OCI-LY1 (cell line): Measurements from ENCODE around the gene CCDC102A.

Experiments used
- H2AFZ ChIP-seq: fragments of 200-600 bp; sonication (generic), shearing (Covaris generic); 2 replicates; pipeline ENCODE4 v1.6.0; 2014; ENCODE audit warnings: antibody characterized with exemption, mild to moderate bottlenecking, low read length
- H3F3A ChIP-seq: fragments of 200-600 bp; sonication (generic), shearing (Covaris generic); 2 replicates; pipeline ENCODE4 v1.6.0; 2014; ENCODE audit warnings: mild to moderate bottlenecking, antibody characterized with exemption, low read length, moderate library complexity; ENCODE audit not compliant: insufficient read depth
- H3K27ac ChIP-seq: fragments of 200-600 bp; sonication (generic); 2 replicates; pipeline ENCODE4 v1.5.1; 2014; ENCODE audit warnings: low read length, mixed run types, mild to moderate bottlenecking, low read depth; ENCODE audit not compliant: poor library complexity, severe bottlenecking
- H3K27me3 ChIP-seq: fragments of 200-600 bp; sonication (generic); 2 replicates; pipeline ENCODE4 v1.6.0; 2014; ENCODE audit warnings: antibody characterized with exemption, mild to moderate bottlenecking, low read length, moderate library complexity; ENCODE audit not compliant: insufficient read depth
- H3K36me3 ChIP-seq: fragments of 200-600 bp; sonication (generic); 2 replicates; pipeline ENCODE4 v1.6.1; 2014; ENCODE audit warnings: mild to moderate bottlenecking, antibody characterized with exemption, low read length, moderate library complexity, mixed read lengths; ENCODE audit not compliant: insufficient read depth
- H3K4me1 ChIP-seq: fragments of 200-600 bp; sonication (generic); 2 replicates; pipeline ENCODE4 v1.5.1; 2014; ENCODE audit warnings: mild to moderate bottlenecking, low read length, moderate library complexity; ENCODE audit not compliant: insufficient read depth, severe bottlenecking
- H3K4me2 ChIP-seq: fragments of 200-600 bp; sonication (generic), shearing (Covaris generic); 2 replicates; pipeline ENCODE4 v1.6.1; 2014; ENCODE audit warnings: low read length
- H3K4me3 ChIP-seq: fragments of 200-600 bp; sonication (generic); 2 replicates; pipeline ENCODE4 v1.5.1; 2014; ENCODE audit warnings: low read length, low read depth, mild to moderate bottlenecking, mixed read lengths; ENCODE audit not compliant: poor library complexity, severe bottlenecking
- H3K79me2 ChIP-seq: fragments of 200-600 bp; shearing (Covaris generic); 2 replicates; pipeline ENCODE4 v1.6.1; 2016; ENCODE audit warnings: mixed run types, low read length, mixed read lengths; ENCODE audit not compliant: insufficient read depth
- H3K9ac ChIP-seq: fragments of 200-600 bp; sonication (generic), shearing (Covaris generic); 2 replicates; pipeline ENCODE4 v1.6.1; 2014; ENCODE audit warnings: mild to moderate bottlenecking, low read length, mixed read lengths
- H3K9me2 ChIP-seq: fragments of 200-600 bp; sonication (generic), shearing (Covaris generic); 2 replicates; pipeline ENCODE4 v1.6.1; 2014; ENCODE audit warnings: low read depth, mild to moderate bottlenecking, low read length, mixed read lengths
- H3K9me3 ChIP-seq: fragments of 200-600 bp; shearing (Covaris generic); 2 replicates; pipeline ENCODE4 v1.6.1; 2014; ENCODE audit warnings: low read length, mixed read lengths
- H4K20me1 ChIP-seq: fragments of 200-600 bp; sonication (generic), shearing (Covaris generic); 2 replicates; pipeline ENCODE4 v1.6.0; 2016; ENCODE audit warnings: mild to moderate bottlenecking, low read length; ENCODE audit not compliant: insufficient read depth
- CTCF ChIP-seq: fragments of 200-600 bp; sonication (generic), shearing (Covaris generic); IDR thresholded peaks from 2 replicates; pipeline ENCODE4 v1.5.1; 2017; ENCODE audit warnings: mild to moderate bottlenecking, antibody characterized with exemption, low read length, moderate library complexity, mixed read lengths
- EZH2 ChIP-seq: fragments of 200-600 bp; sonication (generic), shearing (Covaris generic); IDR thresholded peaks from 2 replicates; pipeline ENCODE4 v1.8.0; 2017; ENCODE audit warnings: borderline replicate concordance, mixed run types, mild to moderate bottlenecking, antibody characterized with exemption, low read length, moderate library complexity, mixed read lengths

The CCDC102A gene

GRCh38 chr16:57498031-57498430 lies 38.3 kb downstream of the CCDC102A start:
- Histone ChIP-seq H2AFZ (no peak overlapping the region), H3K9ac (no peak overlapping the region), H3K27ac (no peak overlapping the region), H3K9me3 (no peaks in the 10 kb centered on the region), H3K9me2 (no peaks in the 10 kb centered on the region), H3K79me2 (no peaks in the 10 kb centered on the region), H4K20me1 (no peaks in the 10 kb centered on the region), H3K4me3 (no peak overlapping the region), H3K36me3 (no peaks in the 10 kb centered on the region), H3F3A (no peaks in the 10 kb centered on the region), H3K4me1 (no peaks in the 10 kb centered on the region), H3K4me2 (no peak overlapping the region), H3K27me3 (0 out of 2 replicates have a peak, but pooled peaks cover 6% of the 10 kb centered on the region)
- TF ChIP-seq EZH2, result no peak
- no peak for TF ChIP-seq CTCF

- Histone ChIP-seq H3K4me1 (no peaks in the 10 kb centered on the region), H4K20me1 (no peaks in the 10 kb centered on the region), H2AFZ (no peak overlapping the region), H3K27me3 (0 out of 2 replicates have a peak, but pooled peaks cover 6% of the 10 kb centered on the region), H3K79me2 (no peaks in the 10 kb centered on the region), H3K4me2 (no peak overlapping the region), H3K27ac (no peak overlapping the region), H3K9me3 (no peaks in the 10 kb centered on the region), H3K4me3 (no peak overlapping the region), H3K9ac (no peak overlapping the region), H3F3A (no peaks in the 10 kb centered on the region), H3K36me3 (no peaks in the 10 kb centered on the region), H3K9me2 (no peaks in the 10 kb centered on the region)
- TF ChIP-seq CTCF (no peak), EZH2 (no peak)
These were observed 39.2 kb downstream of the CCDC102A start for GRCh38 chr16:57497121-57497520.

- no peak overlapping the region for H3K4me2 ChIP-seq
- H3K27me3 ChIP-seq, result no peaks in the 10 kb centered on the region; the same call in 1 of the 2 replicates
- H4K20me1 ChIP-seq, result no peaks in the 10 kb centered on the region
- no peak overlapping the region for H3K27ac ChIP-seq
- H3K36me3 ChIP-seq, result no peaks in the 10 kb centered on the region
- H3K9me3 ChIP-seq, result no peaks in the 10 kb centered on the region
- no peaks in the 10 kb centered on the region for H3K4me1 ChIP-seq
- no peaks in the 10 kb centered on the region for H3F3A ChIP-seq
- H3K4me3 ChIP-seq, result no peak overlapping the region
- no peak overlapping the region for H3K9ac ChIP-seq
- no peak overlapping the region for H2AFZ ChIP-seq
- TF ChIP-seq CTCF, result no peak
- no peak for TF ChIP-seq EZH2
- H3K9me2 ChIP-seq, result no peaks in the 10 kb centered on the region
- H3K79me2 ChIP-seq, result no peaks in the 10 kb centered on the region
These were observed 42.6 kb downstream of the CCDC102A start for GRCh38 chr16:57493767-57494166.
